HS-5 (cell line): ENCODE measurements around the gene RAB25.
"Not testable (repeated sequence)": the region's sequence is repeated elsewhere in the genome, so short reads cannot be mapped to it uniquely, and the experiment has no call there.

ENCODE experiments used
- DNase-seq: peaks from one replicate; pipeline ENCODE4 v3.0.0-alpha.2; 2012; ENCODE audit warnings: low read depth

Gene RAB25

DNA sequence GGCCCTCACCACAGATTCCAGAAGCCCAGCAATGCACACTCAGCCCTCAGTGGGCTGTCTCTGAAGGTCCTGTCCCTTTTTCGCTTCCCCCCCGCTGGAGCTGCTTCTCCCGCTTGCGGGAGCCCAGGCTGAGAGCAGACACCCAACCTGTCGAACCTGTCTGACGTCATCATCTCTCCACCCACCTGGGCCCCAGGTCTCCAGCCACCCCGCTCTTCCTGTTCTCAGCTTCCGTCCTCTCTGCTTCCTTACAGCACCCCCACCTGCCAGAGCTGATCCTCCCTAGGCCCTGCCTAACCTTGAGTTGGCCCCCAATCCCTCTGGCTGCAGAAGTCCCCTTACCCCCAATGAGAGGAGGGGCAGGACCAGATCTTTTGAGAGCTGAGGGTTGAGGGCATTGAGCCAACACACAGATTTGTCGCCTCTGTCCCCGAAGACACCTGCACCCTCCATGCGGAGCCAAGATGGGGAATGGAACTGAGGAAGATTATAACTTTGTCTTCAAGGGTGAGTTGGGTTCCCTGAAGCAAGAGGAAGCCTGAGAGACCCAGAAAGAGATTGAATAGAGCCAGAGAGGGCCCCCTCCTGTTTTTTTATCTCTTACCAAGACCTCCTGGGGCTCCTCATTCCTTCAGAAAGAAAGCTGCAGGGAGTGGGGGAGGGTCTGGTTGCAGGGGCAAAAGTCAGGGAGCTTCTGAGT is at the start of gene RAB25:
RAB25 (plus strand) TSS at position 224 of the 700 bp plus-strand sequence; CDS start at position 465, 241 bp downstream.
- no peak for DNase-seq

DNA sequence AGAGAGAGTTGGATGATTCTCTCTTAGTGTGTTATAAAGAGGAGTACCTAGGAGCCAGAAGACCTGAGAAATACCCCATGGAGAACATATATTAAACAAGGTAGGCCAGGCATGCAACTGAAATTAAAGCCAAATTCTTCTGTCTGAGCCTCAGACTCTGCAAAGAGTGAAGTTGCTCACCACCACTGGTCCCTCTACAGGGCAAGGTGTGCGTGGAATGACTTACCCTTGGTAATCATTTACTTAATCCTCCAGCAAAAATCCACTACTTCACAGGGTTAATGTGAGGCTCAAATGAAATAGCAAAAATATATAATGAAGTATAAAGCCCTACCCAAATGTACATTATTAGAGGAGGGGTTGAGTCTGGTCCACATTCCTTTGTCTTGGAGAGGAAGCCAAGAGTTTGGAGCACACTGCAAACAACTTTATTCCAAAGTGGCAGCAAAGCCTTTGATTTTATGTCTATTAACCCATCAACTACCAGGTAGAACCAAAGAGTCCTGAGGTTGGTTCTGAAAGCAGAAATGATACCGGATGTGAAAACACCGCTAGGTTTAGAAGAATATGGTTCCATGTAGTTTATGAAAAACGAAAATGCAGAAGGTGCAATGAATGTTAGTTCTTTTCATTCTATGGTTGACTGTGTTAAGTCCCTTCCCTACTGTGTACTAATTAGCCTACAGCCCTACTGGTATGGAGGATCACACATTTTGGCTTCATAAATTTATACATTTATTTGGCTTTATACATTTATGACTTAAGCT is 48.7 kb upstream of the RAB25 start:
- no peak for DNase-seq

DNA sequence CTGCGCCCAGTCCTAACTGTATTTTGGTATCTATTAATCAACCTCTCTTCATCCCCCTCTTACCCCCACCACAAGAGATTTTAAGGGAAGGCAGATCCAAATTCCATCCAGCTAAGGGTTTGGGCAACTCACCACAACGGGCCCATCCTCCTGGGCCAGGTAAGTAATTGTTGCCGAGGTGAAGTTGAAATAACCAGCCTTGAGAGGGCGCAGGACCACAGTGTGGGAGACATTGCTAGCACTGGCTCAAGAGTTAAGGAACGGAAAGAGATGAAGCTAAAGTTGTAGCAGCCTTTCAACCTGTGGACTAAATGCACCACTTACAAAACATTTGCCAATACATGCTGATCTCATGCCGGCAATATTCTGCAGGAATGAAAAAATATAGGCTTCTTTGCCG is 46.1 kb upstream of the RAB25 start:
- DNase-seq, result no peak

DNA sequence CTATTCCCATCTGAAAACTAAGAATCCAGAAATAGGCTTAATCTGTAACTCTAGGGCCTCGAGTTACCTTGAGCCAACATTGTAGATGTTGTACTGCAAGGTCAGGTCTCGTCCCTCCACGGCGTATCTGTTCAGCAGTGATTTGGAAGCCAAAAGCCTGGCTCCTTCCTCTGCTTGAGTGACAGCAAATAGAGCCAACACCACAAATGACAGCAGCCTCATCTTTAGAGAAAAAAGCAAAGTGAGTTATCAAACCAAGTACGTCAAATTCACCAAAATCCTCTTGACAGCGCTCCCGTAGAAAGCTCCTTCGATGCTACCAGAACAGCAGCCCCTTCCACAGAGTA is 41.0 kb upstream of the RAB25 start:
- DNase-seq, result no peak

DNA sequence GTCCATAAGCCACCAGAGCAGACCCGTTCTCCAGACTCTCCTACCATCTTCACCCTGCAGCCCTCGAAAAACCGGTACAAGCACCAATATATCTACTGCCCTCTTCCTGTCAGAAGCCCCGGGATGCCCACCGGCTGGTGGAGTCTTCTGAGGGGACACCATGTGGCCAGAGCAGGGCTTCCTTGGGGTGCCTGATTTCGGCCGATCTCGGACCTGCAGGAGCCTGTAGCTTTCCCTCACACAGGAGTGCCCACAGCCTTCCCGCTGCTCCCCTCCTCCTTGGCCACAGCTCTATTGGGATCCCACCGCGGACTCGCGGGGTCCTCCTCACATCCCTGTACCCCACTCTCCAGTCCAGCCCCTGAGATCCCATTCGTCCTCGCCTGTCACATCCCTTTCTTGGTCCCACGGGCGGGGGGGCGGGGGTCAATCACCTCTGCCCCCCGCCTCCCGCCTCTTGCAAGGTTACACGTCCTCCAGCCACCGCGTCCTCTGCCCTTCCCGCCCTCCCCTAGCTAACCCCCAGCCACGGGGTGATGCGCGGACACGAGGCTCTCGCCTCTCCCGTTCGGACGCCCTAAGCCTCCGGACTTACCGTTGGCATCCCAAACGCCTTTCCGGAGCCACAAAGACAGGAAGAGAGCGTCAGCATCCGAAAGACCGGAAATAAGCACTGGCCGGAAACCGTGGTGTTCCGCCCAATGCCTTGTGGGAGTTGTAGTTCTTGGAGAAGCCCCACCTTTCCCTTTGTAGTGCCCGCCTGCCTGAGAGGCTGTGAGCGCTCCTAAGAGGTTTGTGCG is 40.5 kb upstream of the RAB25 start, which contains the start of gene SSR2:
SSR2 (minus strand) TSS at position 659 of the 800 bp plus-strand sequence. CDS start 784 bp downstream, outside the sequence.
- peak; percentile 84 for DNase-seq

DNA sequence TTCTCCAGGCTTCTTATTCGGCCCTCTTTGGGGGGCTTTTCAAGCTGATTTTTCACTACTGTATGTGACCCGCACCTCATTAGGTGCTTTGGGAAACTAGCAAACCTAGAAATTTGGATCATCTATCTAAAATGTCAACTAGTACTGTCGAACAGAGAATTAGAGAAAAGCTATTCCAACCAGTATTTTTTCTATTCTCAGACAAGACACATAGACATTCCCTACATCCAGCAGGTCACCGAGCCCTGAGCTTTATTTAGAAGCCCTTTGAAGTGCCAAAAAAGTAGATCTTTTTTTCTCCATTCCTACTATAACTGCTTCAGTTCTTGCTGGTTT is 39.9 kb upstream of the RAB25 start:
- DNase-seq, result no peak

DNA sequence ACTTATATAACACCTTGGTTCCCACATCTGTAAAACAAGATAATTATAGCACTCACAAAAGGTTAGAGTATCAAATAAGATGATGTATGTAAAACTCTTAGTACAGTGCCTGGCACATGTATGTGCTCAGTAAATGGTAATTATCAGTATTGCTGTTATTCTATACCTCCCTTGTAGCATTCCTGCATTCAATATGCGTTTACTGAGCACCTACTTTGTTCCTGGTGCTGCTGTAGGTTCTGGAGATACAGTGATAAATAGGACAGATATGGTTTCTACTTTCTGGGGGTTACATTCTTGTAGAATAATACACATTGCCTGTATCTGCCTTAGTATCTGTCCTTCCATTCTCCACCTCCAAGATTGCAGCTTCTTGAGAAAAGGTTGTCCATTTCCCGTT is 39.0 kb upstream of the RAB25 start:
- DNase-seq, result no peak

DNA sequence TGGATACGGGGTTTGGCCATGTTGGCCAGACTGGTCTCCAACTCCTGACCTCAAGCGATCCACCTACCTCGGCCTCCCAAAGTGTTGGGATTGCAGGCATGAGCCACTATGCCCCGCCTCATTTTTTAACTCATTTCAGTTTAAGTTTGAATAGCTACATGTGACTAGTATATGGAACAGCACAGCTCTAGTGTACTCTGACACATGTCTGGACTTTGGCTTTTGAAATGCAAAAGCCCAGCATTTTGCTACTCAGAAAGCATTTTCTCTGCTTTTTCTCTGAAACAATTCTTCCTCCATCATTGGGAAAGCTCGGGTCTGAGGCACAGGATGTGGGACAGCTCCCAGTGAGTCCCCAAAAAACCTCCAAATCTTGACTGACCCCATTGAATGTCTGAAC is 36.2 kb upstream of the RAB25 start:
- DNase-seq, result no peak

DNA sequence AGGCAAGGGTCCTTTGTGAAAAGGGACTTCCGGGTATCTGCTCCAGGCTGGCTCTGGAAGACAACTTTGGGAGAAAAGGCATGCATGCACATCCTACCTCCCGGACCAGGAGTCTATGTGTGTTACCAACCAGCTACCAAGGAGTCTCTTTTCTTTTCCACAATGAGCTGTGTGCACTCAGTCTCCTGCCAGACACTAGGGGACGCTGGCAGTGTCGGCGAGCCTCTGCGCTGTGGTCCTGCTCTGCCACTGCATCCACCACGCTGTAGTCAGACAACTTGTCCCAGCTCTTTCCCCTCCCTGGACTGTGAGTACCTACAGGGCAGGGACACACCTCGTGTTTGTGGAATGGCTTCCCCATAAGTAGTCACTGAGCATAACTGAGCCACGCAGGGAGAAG is 35.1 kb upstream of the RAB25 start:
- DNase-seq, result no peak

DNA sequence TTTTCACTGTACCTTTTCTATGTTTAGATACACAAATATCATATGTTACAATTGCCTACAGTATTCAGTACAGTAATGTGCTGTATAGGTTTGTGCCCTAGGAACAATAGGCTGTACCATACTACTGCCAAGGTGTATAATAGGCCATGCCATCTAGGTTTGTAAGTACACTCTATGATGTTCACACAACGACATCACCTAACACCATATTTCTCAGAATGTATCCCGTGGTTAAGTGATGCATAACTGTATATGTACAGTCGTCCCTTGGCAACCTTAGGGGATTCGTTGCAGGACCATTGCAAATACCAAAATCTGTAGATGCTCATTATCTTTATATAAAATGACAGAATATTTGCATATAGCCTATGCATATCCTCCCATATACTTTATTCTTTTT is 34.4 kb upstream of the RAB25 start:
- DNase-seq, result no peak

DNA sequence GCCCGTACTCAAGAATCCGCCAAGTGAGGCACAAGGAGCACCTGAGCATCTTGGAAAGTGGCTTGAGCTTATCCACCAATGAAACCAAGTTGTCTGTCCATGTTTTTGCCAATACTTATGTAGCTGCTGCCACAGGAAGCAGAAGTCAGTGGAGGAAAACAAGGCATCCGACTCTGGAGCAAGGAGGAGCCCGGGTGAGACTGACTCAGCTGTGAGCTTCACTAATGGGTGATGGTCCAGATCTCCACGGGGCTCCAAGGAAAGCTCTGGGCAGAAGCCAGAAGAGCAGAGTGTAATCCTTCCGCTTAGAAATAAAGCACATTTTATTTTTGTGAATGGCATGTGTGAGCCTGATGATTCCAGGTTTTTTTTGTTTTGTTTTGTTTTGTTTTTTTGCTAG is 27.9 kb upstream of the RAB25 start:
- DNase-seq, result no peak

DNA sequence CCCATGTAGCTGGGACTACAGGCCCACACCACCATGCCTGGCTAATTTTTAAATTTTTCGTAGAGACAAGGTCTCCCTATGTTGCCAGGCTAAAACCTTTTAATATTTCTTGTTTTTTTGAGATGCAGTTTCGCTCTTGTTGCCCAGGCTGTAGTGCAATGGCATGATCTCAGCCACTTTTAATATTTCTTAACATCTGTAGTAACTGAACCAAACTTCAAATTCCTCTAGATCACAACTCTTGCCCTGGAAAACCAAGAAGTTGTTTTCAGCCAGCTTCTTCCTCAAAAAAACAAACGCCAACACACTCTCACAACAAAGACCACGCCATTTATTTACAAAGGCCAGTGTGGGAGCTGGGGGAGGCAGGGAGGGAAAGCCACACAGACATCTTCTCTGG is 26.0 kb upstream of the RAB25 start:
- DNase-seq, result not testable (repeated sequence)

DNA sequence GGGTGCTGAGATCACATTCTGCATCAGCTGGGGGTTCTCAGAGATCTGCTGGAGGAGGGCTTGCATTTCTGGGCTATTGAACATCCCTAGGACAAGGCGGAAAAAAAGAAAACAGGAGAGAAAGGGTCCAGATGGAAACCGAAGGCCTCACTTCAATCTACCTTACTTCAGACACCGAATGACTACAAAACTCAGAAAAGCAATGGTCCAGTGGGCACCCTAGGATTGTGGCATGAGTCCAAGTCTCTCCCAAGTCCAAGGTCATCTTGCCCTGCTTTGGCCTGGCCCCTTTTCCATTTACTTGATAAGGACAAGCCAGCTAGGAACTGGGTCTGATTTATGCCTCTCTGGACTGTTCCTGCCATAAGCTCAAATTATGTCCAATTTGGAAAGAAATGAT is 18.1 kb upstream of the RAB25 start:
- DNase-seq, result no peak

DNA sequence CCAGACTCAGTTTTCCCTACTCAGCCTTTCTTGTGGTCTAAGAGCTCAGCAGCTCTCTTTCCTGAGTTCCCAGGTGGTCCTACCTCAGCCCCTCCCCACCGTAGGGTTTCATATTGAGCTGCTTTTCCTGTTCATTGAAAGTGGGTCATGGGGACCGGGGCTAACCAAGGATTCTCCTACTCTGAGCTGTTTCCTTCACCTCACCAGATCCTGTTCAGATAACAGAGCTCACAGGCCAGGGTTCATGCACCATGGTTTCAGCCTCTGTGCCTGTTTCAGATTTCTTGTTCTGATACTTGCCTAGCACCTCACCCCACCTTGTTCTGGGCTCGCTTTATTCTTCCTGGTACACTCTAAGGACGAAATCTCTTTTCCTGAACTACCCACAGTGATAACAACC is 15.9 kb upstream of the RAB25 start:
- no peak for DNase-seq

DNA sequence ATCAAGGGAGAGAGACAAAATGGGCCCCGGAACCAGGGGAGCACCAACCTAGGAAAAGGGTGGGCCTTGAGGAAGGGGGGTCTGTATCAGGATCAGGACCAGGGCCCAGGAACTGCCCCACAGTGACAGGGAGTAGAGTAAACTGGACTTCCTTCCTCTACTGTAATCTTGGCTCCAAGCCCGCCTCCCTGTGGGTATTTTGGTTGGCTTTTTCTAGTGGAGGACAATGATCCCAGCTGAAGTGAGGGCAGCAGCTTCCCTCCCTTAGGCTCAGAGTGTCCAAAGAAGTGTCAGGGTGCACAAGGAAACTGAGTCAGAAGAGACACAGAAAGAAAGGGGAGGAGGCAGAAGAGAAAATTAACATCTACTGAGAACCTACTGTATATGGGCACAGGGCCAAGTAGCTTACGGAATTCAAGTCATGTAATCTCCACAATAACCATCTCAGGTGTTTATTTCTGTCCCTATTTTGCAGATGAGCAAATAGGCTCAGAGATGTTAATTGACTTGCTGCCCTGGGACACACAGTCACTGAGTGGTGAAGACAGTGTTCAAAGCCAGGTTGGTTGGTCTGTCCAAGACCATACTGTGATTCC is 12.2 kb upstream of the RAB25 start:
- no peak for DNase-seq

DNA sequence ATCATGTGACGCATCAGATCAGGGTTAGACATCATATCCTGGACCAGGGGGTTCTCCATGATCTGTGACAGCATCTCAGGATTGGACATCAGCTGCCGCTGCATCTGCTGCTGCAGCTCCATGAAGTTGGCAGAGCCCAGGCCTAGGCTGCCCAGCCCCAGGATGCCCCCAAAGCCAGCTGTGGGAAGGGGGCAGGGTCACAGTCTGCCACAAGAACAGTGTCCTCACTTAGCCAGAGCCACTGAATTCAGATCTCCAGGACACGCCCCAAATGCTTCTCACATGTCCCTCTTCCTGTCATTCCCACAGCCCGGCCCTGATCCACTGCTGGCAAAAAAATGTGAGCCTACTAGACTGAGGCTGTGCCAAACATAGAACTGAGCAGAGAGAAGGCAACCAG is 10.6 kb upstream of the RAB25 start:
- no peak for DNase-seq

DNA sequence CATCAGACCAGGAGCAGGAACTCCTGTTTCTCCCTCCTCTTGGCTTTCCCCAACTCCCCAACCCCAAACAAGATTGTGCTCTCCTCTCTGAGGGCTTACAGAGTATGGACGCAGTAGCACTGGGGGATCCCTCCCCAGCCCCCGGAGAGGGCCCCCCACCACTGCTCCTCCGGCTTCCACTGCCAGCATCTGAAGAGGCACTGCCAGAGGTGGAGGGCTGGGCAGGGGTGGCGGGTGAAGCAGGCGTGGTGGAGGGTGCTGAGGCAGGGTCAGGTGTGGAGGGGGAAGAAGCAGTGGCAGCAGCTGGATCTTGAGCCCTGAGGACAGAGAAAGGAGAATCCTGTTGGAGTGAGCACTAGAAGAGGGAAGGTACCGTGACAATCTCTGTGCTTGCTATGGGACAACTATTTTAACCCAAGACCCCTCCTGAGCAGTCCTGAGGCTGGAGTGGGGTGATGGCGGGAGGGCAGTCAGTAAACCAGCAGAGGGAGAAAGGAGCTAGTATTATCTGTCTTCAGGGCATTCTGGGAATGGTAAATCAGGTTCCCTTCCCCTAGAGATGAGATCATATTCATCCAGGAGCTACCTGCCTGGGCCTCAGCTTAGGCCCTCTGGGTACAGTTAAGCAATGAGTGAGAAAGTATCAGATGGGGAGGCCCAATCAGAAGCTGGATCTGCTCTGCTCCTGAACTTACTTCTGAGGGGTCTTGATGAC is 9.8 kb upstream of the RAB25 start:
- no peak for DNase-seq

DNA sequence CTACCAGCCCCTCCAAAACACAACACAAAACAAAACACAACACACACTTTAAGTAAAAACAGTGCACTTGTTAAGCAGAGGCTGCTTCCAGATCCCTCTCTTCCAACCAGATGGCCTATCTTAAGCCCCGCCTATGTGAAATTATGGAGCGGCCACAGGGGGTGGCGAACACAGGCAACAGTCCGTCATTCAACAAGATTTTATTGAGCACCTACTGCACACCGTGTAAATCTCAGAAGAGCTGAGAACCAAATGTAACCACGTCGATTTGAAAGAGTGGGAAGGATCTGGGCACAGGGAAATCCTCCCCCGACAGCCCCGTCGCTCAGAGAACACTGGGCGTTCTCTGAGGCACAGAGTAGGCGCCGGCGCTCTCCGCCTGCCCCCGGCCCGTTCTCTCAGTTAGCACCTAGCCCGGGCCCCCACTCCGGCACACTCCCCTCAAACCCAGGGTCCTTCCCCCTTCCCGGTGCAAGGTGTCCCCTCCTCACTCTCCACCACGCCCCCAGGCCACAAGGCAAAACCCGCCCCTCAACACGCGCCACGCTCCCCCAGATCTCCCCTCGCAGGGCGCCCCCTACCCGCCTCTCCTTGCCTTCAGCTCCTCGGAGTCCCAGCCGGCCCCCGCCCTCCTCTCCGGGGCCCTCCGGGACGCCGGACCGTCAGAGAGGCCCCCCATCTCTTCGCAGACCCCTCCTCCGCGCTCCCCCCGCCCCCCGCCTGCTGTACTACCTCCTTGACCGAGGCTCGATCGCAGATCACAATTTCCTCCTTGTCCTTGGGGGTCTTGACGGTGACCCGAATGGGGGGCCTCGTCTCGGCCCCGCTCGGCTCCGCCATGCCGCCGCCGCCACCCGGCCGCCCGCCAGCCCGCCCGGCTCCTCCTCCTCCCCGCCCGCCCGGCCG is 7.8 kb upstream of the RAB25 start:
- peak; percentile 30 for DNase-seq

DNA sequence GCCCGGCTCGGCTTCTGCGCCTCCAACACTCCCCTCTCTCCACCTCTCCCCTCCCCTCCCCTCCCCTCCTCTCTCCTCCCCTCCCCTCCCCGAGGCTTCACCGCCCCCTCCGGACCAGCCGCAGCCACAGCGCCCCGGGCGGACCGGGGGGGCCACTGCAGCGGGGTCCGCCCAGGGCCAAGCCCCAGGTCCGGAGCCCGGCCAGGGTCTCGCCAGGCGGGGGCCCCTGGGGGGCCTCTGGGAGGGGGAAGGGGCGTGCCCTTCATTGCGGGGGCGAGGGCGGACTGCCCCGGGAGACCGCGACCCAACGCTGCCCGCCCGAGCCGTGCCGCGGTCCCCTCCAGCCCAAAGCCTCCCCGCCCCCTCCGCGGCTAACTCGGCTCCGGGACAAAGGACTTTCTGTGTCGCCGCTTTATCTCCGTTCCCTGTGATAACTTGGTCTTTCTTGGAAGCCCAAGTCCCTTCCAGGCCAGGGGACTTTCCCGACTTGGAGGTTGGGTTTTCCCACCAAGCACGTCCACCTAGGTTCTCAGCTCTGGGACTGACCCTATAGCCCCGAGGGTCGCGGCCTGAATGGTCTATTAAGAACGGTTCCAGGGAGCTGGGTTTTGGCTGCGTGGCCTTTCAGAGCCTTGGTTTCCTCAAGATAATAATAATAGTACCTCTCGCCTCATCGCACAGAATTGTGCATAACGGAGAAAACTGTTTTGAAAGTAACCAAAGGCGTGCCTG is 7.0 kb upstream of the RAB25 start, which contains the start of gene UBQLN4:
UBQLN4 (minus strand) TSS at position 31 of the 732 bp plus-strand sequence. CDS start 97 bp downstream, outside the sequence.
- no peak for DNase-seq
